SKM-1 treated with dmso at 0.1 percent for 144 hours (cell line): ENCODE results near the gene ALKBH6.

Experiments
- DNase-seq: peaks from one replicate; lab custom pipeline; 2025; ENCODE audit not compliant: unreplicated experiment; lab: John Stamatoyannopoulos, UW

ALKBH6 gene

GRCh38 chr19:35960432-35960972 lies 53.5 kb downstream of the ALKBH6 start:
- DNase-seq = no peak

DNA sequence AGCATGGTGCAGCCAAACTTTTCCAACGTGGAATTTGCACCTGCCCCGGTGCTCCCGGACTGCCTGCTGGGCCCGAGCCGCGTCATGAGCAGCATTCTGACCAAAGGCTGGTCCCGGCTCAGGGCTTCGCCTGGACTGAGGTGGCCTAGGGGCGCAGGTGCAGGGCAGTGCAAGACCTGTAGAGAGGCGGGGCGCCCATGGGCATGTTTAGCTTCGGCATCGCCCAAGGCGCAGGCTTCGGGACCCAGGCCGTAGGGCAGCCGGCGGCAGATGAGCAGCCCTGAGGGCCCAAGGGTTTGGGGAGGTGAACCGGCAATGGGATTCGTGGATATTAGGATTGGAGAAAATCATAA lies 54.1 kb downstream of the ALKBH6 start:
- DNase-seq = no peak
